Effector memory CD4-positive, alpha-beta T cell (primary cell): ENCODE results near the gene TSNAX.

Source experiments
- DNase-seq, 3 donors: peaks; one replicate each; pipeline ENCODE4 v3.0.0-alpha.2; 2020
- H3K27ac ChIP-seq: 2 replicates; pipeline ENCODE4 v1.7.0; 2013; ENCODE audit warnings: mild to moderate bottlenecking, low read length, moderate library complexity; ENCODE audit not compliant: insufficient read depth, poor library complexity, severe bottlenecking
- H3K27me3 ChIP-seq: replicated peaks from 2 replicates; pipeline ENCODE4 v1.7.0; 2013; ENCODE audit warnings: mild to moderate bottlenecking, low read length; ENCODE audit not compliant: insufficient read depth, control insufficient read depth, poor library complexity, severe bottlenecking
- H3K36me3 ChIP-seq: 2 replicates; pipeline ENCODE4 v1.7.0; 2013; ENCODE audit warnings: mild to moderate bottlenecking, low read length, moderate library complexity; ENCODE audit not compliant: control insufficient read depth, insufficient read depth
- H3K4me1 ChIP-seq: 2 replicates; pipeline ENCODE4 v1.7.0; 2013; ENCODE audit warnings: low read length, mild to moderate bottlenecking; ENCODE audit not compliant: control insufficient read depth, insufficient read depth, poor library complexity, severe bottlenecking
- H3K4me3 ChIP-seq: 2 replicates; pipeline ENCODE4 v1.7.0; 2013; ENCODE audit warnings: low read length, low read depth, mild to moderate bottlenecking; ENCODE audit not compliant: insufficient read depth, poor library complexity, severe bottlenecking
- H3K9me3 ChIP-seq: 2 replicates; pipeline ENCODE4 v1.7.0; 2013; ENCODE audit warnings: mild to moderate bottlenecking, low read length, moderate library complexity; ENCODE audit not compliant: control insufficient read depth
- total RNA-seq, 3 donors: gene quantifications; one replicate each; lab custom pipeline; 2026; lab: John Stamatoyannopoulos, UW

Gene TSNAX, protein sequence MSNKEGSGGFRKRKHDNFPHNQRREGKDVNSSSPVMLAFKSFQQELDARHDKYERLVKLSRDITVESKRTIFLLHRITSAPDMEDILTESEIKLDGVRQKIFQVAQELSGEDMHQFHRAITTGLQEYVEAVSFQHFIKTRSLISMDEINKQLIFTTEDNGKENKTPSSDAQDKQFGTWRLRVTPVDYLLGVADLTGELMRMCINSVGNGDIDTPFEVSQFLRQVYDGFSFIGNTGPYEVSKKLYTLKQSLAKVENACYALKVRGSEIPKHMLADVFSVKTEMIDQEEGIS
- total RNA-seq = 13.9 to 28.0 (median 22.1) reads per million in 3 donors

DNA sequence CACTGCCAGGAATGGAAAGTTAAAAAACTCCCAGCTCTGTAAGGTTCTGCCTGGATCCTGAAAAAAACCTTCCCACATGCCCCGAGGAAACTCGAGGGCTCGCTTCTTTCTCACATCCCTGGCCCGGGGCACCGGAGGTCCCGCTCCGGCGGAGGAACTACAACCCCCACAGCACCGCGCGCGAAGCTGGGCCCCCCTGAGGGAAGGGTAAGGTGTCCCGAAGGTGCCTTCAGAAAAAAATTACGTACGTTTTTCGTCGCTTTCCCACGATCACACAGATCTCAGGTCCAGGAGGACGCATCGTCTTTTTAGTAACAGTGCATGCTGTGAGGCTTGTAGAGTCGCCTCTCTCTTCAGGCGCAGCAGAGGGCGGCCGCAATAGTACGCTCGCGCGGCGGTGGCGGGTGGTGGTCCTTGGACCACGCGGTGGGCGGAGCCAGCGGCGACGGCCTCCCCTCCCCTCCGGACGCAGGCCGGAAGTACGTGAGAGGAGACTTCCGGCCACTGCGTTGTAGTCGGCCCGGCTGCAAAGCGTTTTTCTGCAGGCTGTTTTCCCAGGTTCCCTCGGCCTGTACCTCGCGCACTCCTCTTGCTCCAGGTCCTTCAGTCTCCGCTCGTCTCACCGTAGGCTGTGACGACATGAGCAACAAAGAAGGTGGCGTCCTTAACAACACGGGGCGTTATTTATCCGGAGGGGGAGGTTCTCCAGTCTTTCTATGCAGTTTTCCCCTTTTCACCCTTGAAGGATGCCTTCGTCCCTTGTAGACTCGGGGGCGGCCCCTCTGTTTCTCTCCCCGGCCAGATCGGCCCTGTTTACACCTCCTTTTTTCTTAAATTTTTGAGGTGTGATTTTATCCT is at the start of gene TSNAX:
TSNAX (plus strand) TSS at position 498 of the 858 bp plus-strand sequence; CDS start at position 640, 142 bp downstream.
- Histone ChIP-seq H3K27ac (peak within 1 kb of the TSS; percentile 81), H3K36me3 (no peaks in the 10 kb centered on the region), H3K4me1 (peaks cover 9% of the 10 kb centered on the region), H3K27me3 (no peaks in the 10 kb centered on the region), H3K4me3 (peak within 1 kb of the TSS; percentile 79), H3K9me3 (no peaks in the 10 kb centered on the region)
- peak; percentile 78 to 84 (median 81) for DNase-seq

- no peak for DNase-seq
- Histone ChIP-seq H3K27me3 (no peaks in the 10 kb centered on the region), H3K9me3 (no peaks in the 10 kb centered on the region), H3K36me3 (no peaks in the 10 kb centered on the region), H3K4me1 (no peaks in the 10 kb centered on the region), H3K27ac (no peak overlapping the region), H3K4me3 (no peak overlapping the region)
Measured at GRCh38 chr1:231478811-231479210, 49.7 kb upstream of the TSNAX start.

GRCh38 chr1:231480008-231480407 is 48.5 kb upstream of the TSNAX start:
- Histone ChIP-seq H3K4me3 (no peak overlapping the region), H3K9me3 (no peaks in the 10 kb centered on the region), H3K4me1 (no peaks in the 10 kb centered on the region), H3K36me3 (no peaks in the 10 kb centered on the region), H3K27me3 (no peaks in the 10 kb centered on the region), H3K27ac (no peak overlapping the region)
- DNase-seq = no peak

- no peaks in the 10 kb centered on the region for H3K9me3 ChIP-seq
- no peak overlapping the region for H3K27ac ChIP-seq
- no peak overlapping the region for H3K4me3 ChIP-seq
- no peaks in the 10 kb centered on the region for H3K27me3 ChIP-seq
- DNase-seq = no peak
- no peaks in the 10 kb centered on the region for H3K4me1 ChIP-seq
- H3K36me3 ChIP-seq = no peaks in the 10 kb centered on the region
Measured at GRCh38 chr1:231481289-231481688, 47.2 kb upstream of the TSNAX start.

GRCh38 chr1:231485029-231485784 is 43.3 kb upstream of the TSNAX start:
- Histone ChIP-seq H3K36me3 (no peaks in the 10 kb centered on the region), H3K9me3 (no peaks in the 10 kb centered on the region), H3K27ac (no peak overlapping the region), H3K4me3 (no peak overlapping the region), H3K27me3 (peaks cover 5% of the 10 kb centered on the region), H3K4me1 (no peaks in the 10 kb centered on the region)
- DNase-seq = no peak

DNA sequence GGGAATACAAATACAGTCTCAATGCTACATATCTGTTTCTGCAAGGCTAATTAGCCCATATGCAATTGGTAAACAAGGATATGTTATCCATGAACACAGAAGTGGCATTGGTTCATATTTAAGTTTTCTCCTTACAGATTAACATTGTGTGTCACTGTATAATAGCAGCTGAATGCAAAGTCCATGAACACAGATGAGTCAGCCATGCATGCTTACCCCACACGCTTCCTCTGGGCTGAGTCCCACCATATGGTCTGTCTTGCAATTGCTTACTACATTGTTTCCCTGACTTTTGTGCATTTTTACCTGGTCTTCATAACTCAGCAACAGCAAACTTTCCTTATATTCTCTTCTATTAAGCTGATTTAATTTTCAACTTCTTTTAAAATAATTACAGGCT is 41.5 kb upstream of the TSNAX start:
- H3K27ac ChIP-seq = no peak overlapping the region
- H3K36me3 ChIP-seq = no peaks in the 10 kb centered on the region
- H3K9me3 ChIP-seq = no peaks in the 10 kb centered on the region
- H3K27me3 ChIP-seq = peaks cover 5% of the 10 kb centered on the region
- no peaks in the 10 kb centered on the region for H3K4me1 ChIP-seq
- no peak for DNase-seq
- H3K4me3 ChIP-seq = no peak overlapping the region

GRCh38 chr1:231487910-231488309 is 40.6 kb upstream of the TSNAX start:
- Histone ChIP-seq H3K9me3 (no peaks in the 10 kb centered on the region), H3K4me1 (no peaks in the 10 kb centered on the region), H3K27me3 (peaks cover 5% of the 10 kb centered on the region), H3K36me3 (no peaks in the 10 kb centered on the region), H3K4me3 (no peak overlapping the region), H3K27ac (no peak overlapping the region)
- DNase-seq = no peak

DNA sequence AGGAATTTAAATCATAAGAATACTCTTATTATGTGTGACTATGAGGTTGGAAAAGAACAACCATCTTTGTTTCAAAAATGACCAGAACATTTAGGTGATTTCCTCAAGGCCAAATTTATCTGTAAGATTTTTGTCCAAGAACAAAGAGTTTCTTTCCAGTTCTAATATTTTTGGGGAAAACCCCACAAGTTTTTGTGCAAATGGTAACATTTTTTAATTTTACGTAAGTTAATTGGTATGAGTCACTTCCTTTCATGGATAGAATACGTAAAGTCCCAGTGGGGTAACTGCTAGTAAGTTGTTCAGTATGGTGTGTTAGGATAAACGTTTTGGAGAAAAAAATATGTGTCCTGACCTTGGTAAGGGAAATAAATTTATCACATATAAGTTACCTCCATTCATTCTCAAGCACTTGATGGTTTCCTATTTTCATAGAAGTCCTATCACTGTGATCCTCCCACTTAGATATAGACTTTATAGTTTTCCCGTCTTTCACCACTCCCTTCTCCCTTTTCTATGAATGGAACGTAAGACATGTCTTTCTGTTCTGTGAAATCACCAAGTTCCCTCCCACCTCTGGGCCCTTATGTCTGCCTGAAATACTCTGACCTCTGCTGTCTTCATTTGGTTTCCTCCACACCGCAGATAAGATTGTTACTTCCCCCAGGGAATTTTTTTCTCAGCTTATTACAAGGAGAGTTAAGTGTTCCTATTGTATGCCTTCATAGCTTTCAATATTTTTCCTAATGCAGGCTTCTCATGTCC is 34.9 kb upstream of the TSNAX start:
- Histone ChIP-seq H3K27me3 (no peaks in the 10 kb centered on the region), H3K36me3 (no peaks in the 10 kb centered on the region), H3K4me3 (no peak overlapping the region), H3K27ac (no peak overlapping the region), H3K9me3 (no peaks in the 10 kb centered on the region), H3K4me1 (no peaks in the 10 kb centered on the region)
- DNase-seq = no peak

- Histone ChIP-seq H3K27me3 (no peaks in the 10 kb centered on the region), H3K4me1 (no peaks in the 10 kb centered on the region), H3K9me3 (no peaks in the 10 kb centered on the region), H3K4me3 (no peak overlapping the region), H3K36me3 (no peaks in the 10 kb centered on the region), H3K27ac (no peak overlapping the region)
- DNase-seq = no peak
Measured at GRCh38 chr1:231494439-231495110, 33.9 kb upstream of the TSNAX start.
